Endothelial cell (in vitro differentiated cells): Measurements from ENCODE around the gene FGA. TPM values are rescaled to one million over a fixed set of nuclear protein-coding genes. Genes with fewer than 3 reads are reported as not detected.

Source experiments
- DNase-seq: peaks from one replicate; pipeline ENCODE4 v3.0.0; 2021; ENCODE audit warnings: low spot score
- H3K27ac Mint-ChIP-seq: one replicate; pipeline ENCODE4 v1.8.0; 2021; ENCODE audit warnings: mixed read lengths, inconsistent platforms; ENCODE audit not compliant: unreplicated experiment
- H3K27me3 Mint-ChIP-seq: one replicate; pipeline ENCODE4 v1.8.0; 2021; ENCODE audit warnings: mild to moderate bottlenecking, moderate library complexity, mixed read lengths, inconsistent platforms; ENCODE audit not compliant: unreplicated experiment
- H3K36me3 Mint-ChIP-seq: one replicate; pipeline ENCODE4 v1.8.0; 2021; ENCODE audit warnings: mild to moderate bottlenecking, low read depth, mixed read lengths, inconsistent platforms; ENCODE audit not compliant: unreplicated experiment
- H3K4me1 Mint-ChIP-seq: one replicate; pipeline ENCODE4 v1.8.0; 2021; ENCODE audit warnings: mild to moderate bottlenecking, mixed read lengths, inconsistent platforms; ENCODE audit not compliant: unreplicated experiment
- H3K4me3 Mint-ChIP-seq: one replicate; pipeline ENCODE4 v1.8.0; 2021; ENCODE audit warnings: mild to moderate bottlenecking, mixed read lengths, inconsistent platforms; ENCODE audit not compliant: unreplicated experiment
- H3K9me3 Mint-ChIP-seq: one replicate; pipeline ENCODE4 v1.8.0; 2021; ENCODE audit warnings: mixed read lengths, inconsistent platforms; ENCODE audit not compliant: unreplicated experiment
- total RNA-seq: library from RNA; stranded (reverse); fragmentation: NEBNext Ultra II Directional; extraction: Animal tissue kit (Norgen Biotek cat#: 25700); gene quantifications from one replicate; pipeline ENCODE4 v1.2.1, GENCODE V29; 2021; ENCODE audit not compliant: unreplicated experiment
- TF ChIP-seq, protein P1 (sequence below): fragments of 200-600 bp; sonication (generic); IDR thresholded peaks from one replicate; pipeline ENCODE4 v1.5.0; 2021; ENCODE audit warnings: antibody characterized with exemption; ENCODE audit not compliant: unreplicated experiment

The FGA gene
- total RNA-seq, 1 donor from 2014 or later, result not detected

DNA sequence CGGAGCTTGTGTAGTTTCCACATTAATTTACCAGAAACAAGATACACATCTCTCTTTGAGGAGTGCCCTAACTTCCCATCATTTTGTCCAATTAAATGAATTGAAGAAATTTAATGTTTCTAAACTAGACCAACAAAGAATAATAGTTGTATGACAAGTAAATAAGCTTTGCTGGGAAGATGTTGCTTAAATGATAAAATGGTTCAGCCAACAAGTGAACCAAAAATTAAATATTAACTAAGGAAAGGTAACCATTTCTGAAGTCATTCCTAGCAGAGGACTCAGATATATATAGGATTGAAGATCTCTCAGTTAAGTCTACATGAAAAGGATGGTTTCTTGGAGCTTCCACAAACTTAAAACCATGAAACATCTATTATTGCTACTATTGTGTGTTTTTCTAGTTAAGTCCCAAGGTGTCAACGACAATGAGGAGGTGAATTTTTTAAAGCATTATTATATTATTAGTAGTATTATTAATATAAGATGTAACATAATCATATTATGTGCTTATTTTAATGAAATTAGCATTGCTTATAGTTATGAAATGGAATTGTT, 27.8 kb downstream of the FGA start, which contains the start of gene FGB:
Gene FGB (plus strand): TSS at position 315 of the 558 bp plus-strand sequence. CDS start 8 bp downstream, at position 323.
- no peak for DNase-seq
- peaks cover 10% of the 10 kb centered on the region for H3K4me1 Mint-ChIP-seq
- H3K27me3 Mint-ChIP-seq, result no peaks in the 10 kb centered on the region
- H3K27ac Mint-ChIP-seq, result no peak within 1 kb of the TSS
- no peaks in the 10 kb centered on the region for H3K36me3 Mint-ChIP-seq
- TF ChIP-seq, protein P1, sequence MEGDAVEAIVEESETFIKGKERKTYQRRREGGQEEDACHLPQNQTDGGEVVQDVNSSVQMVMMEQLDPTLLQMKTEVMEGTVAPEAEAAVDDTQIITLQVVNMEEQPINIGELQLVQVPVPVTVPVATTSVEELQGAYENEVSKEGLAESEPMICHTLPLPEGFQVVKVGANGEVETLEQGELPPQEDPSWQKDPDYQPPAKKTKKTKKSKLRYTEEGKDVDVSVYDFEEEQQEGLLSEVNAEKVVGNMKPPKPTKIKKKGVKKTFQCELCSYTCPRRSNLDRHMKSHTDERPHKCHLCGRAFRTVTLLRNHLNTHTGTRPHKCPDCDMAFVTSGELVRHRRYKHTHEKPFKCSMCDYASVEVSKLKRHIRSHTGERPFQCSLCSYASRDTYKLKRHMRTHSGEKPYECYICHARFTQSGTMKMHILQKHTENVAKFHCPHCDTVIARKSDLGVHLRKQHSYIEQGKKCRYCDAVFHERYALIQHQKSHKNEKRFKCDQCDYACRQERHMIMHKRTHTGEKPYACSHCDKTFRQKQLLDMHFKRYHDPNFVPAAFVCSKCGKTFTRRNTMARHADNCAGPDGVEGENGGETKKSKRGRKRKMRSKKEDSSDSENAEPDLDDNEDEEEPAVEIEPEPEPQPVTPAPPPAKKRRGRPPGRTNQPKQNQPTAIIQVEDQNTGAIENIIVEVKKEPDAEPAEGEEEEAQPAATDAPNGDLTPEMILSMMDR, result no peak
- H3K9me3 Mint-ChIP-seq, result no peaks in the 10 kb centered on the region
- no peak within 1 kb of the TSS for H3K4me3 Mint-ChIP-seq

DNA sequence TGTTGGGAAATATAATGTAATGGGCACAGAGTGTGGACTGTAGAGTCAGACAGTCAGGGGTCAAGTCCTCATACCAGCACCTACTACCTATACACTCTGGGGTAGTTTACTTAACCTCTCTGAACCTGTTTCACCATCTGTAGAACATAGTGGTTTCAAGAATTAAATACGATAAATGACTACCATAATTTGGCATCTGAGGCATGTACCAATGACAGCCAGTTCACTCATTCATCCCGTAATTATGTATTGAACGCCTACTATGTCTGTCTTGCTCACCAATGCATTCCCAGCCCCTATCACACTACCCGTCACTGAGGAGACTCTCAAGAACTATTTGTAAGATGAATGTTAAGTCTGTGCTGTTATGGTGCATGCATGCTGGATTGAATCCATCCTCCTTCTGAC, 29.7 kb downstream of the FGA start:
- Mint-ChIP-seq H3K27ac (no peak overlapping the region), H3K27me3 (no peaks in the 10 kb centered on the region), H3K4me3 (no peak overlapping the region), H3K36me3 (no peaks in the 10 kb centered on the region), H3K4me1 (no peaks in the 10 kb centered on the region), H3K9me3 (no peaks in the 10 kb centered on the region)
- TF ChIP-seq, protein P1, result no peak
- DNase-seq, result no peak

DNA sequence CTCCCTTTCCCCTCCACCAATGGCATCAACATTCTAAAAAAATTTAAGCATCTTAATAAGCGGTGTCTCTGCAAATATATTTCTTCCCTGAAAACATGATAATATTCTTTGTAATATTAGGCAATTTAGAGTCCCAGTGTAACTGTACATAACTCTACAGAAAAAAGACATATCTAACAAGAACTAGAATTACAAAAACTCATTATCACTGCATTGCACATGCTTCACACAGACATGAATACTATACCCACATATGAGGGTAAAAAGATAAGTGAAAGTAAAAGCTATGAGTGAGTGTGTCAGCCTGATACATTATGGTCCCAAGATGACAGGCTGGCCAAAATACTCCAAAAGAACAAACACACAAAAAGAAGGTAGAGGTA, 30.1 kb downstream of the FGA start:
- Mint-ChIP-seq H3K9me3 (no peaks in the 10 kb centered on the region), H3K27me3 (no peaks in the 10 kb centered on the region), H3K27ac (no peak overlapping the region), H3K4me1 (no peaks in the 10 kb centered on the region), H3K36me3 (no peaks in the 10 kb centered on the region), H3K4me3 (no peak overlapping the region)
- no peak for DNase-seq
- TF ChIP-seq, protein P1, result no peak

DNA sequence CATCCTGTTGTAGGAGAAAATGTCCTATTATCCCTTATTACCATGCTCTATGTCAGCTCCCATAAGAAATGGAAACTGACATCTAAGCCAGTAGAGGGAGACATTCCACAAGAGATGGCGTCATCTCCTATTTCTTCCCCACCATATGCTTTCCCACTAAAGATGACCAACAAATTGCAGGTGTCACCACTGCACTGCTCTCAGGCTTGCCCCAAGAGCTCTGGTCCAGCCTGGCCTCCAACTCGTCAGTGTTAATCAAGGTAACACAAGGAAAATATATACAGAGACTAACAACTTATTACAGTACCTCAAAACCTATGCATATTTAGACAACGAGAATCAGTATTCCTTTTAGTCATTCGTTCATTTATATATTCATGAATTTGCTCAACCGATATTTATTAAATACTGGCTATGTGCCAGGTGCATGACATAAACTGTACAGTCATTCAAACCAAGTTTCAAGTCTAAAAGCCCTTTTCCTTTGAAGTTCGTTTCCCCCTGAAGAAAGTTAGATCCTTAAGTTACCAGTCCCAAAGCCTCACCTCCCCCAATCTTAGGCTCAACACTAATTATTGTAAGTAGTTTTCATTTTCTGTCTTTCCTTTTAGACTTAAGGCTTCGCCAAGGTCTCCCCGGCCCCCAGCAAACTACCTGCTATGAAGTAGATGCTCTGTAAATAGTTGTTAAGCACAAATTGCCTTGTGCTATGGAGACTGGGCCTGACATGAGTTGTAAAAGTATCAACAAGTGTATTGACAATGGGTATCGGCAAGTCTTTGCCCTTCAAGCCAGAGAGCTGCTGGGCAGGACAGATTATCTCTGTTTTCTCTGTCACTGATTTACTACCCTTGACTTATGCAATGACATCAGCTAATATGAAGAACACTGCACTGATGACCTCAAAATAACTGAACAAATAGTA, 30.8 kb downstream of the FGA start:
- Mint-ChIP-seq H3K27me3 (no peaks in the 10 kb centered on the region), H3K4me1 (no peaks in the 10 kb centered on the region), H3K27ac (no peak overlapping the region), H3K36me3 (no peaks in the 10 kb centered on the region), H3K9me3 (no peaks in the 10 kb centered on the region), H3K4me3 (no peak overlapping the region)
- DNase-seq, result peak; percentile 43
- TF ChIP-seq, protein P1, result peak; percentile 64

DNA sequence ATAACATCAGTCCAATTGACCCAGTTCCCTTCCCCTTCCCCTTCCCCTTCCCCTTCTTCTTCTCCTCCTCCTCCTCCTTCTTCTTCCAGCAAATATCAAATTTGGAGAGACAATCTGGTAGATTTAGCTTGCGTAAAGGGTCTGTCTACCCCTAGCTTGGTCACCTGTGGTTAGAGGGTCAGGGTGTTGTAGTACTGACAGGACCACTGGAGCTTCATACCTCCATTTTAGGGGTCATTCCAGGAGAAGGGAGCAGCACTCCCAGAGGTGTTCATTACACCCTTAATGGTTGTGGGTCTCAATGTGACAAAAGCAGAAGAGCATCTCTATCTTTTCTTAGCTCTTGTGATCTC, 31.4 kb downstream of the FGA start:
- no peaks in the 10 kb centered on the region for H3K27me3 Mint-ChIP-seq
- H3K27ac Mint-ChIP-seq, result no peak overlapping the region
- no peaks in the 10 kb centered on the region for H3K36me3 Mint-ChIP-seq
- no peak overlapping the region for H3K4me3 Mint-ChIP-seq
- no peak for DNase-seq
- H3K9me3 Mint-ChIP-seq, result no peaks in the 10 kb centered on the region
- no peaks in the 10 kb centered on the region for H3K4me1 Mint-ChIP-seq
- TF ChIP-seq, protein P1, result no peak
